Mesenchymal stem cell (in vitro differentiated cells and primary cell): ENCODE data around the gene PXDN.

Experiments used
- DNase-seq: peaks from one replicate; pipeline ENCODE4 v3.0.0-alpha.2; 2013
- H2AFZ ChIP-seq: one replicate; pipeline ENCODE4 v1.6.1; 2013; ENCODE audit warnings: low read depth, mild to moderate bottlenecking, control low read depth, inconsistent platforms, low read length, moderate library complexity
- H2AK5ac ChIP-seq: 2 replicates; pipeline ENCODE4 v1.6.1; 2013; ENCODE audit warnings: low read length, moderate library complexity, mild to moderate bottlenecking, inconsistent platforms; ENCODE audit not compliant: severe bottlenecking
- H2BK120ac ChIP-seq: one replicate; pipeline ENCODE4 v1.6.1; 2013; ENCODE audit warnings: low read depth, mild to moderate bottlenecking, inconsistent platforms, low read length, moderate library complexity
- H2BK12ac ChIP-seq, 2 experiments: one replicate each; pipeline ENCODE4 v1.6.1; 2013; ENCODE audit warnings: inconsistent platforms in 2 of 2, low read length in 2 of 2, mild to moderate bottlenecking in 2 of 2, moderate library complexity in 2 of 2, control low read depth in 1 of 2
- H2BK15ac ChIP-seq: one replicate; pipeline ENCODE4 v1.6.1; 2013; ENCODE audit warnings: mild to moderate bottlenecking, low read depth, inconsistent platforms; ENCODE audit not compliant: poor library complexity, severe bottlenecking
- H2BK5ac ChIP-seq: 2 replicates; pipeline ENCODE4 v1.6.1; 2013; ENCODE audit warnings: low read depth, mild to moderate bottlenecking, low read length, control low read depth, inconsistent platforms; ENCODE audit not compliant: poor library complexity, severe bottlenecking
- H3K14ac ChIP-seq, 2 experiments: one replicate each; pipeline ENCODE4 v1.6.1; 2013; ENCODE audit warnings: inconsistent platforms in 2 of 2, low read length in 2 of 2, control low read depth in 1 of 2, mild to moderate bottlenecking in 1 of 2, moderate library complexity in 1 of 2
- H3K18ac ChIP-seq, 2 experiments: one replicate each; pipeline ENCODE4 v1.6.1; 2013; ENCODE audit warnings: inconsistent platforms in 2 of 2, low read length in 2 of 2, control low read depth in 1 of 2, low read depth in 1 of 2, mild to moderate bottlenecking in 1 of 2
- H3K23ac ChIP-seq, 2 experiments: one replicate each; pipeline ENCODE4 v1.6.1; 2013; ENCODE audit warnings: inconsistent platforms in 2 of 2, low read length in 2 of 2, mild to moderate bottlenecking in 2 of 2, moderate library complexity in 2 of 2, control low read depth in 1 of 2
- H3K27ac ChIP-seq: 2 replicates; pipeline ENCODE4 v1.5.1; 2013; ENCODE audit warnings: mild to moderate bottlenecking, moderate library complexity, low read length, control low read depth, inconsistent platforms; ENCODE audit not compliant: poor library complexity, severe bottlenecking
- H3K27me3 ChIP-seq, 2 experiments: 2 replicates each; pipeline versions ENCODE4 v1.6.1 to v1.7.0; 2013; ENCODE audit warnings: low read length in 2 of 2, mild to moderate bottlenecking in 2 of 2, moderate library complexity in 2 of 2, control low read depth in 1 of 2, inconsistent platforms in 1 of 2; ENCODE audit not compliant: control insufficient read depth in 1 of 2, insufficient read depth in 1 of 2
- H3K36me3 ChIP-seq, 2 experiments: 2 replicates each; pipeline versions ENCODE4 v1.6.1 to v1.7.0; 2013; ENCODE audit warnings: low read length in 2 of 2, control low read depth in 1 of 2, inconsistent platforms in 1 of 2, low read depth in 1 of 2, mild to moderate bottlenecking in 1 of 2; ENCODE audit not compliant: insufficient read depth in 2 of 2, control insufficient read depth in 1 of 2
- H3K4ac ChIP-seq, 2 experiments: one replicate each; pipeline ENCODE4 v1.6.1; 2013; ENCODE audit warnings: inconsistent platforms in 2 of 2, low read length in 2 of 2, mild to moderate bottlenecking in 2 of 2, moderate library complexity in 2 of 2, control low read depth in 1 of 2, low read depth in 1 of 2
- H3K4me1 ChIP-seq: 2 replicates; pipeline ENCODE4 v1.6.1; 2013; ENCODE audit warnings: low read depth, low read length, control low read depth; ENCODE audit not compliant: control insufficient read depth, insufficient read depth
- H3K4me2 ChIP-seq: 2 replicates; pipeline ENCODE4 v1.6.1; 2013; ENCODE audit warnings: low read length, mild to moderate bottlenecking, inconsistent platforms; ENCODE audit not compliant: poor library complexity, severe bottlenecking
- H3K4me3 ChIP-seq, 2 experiments: 2 replicates each; pipeline versions ENCODE4 v1.5.1 to v1.7.0; 2013; ENCODE audit warnings: low read length in 2 of 2, mild to moderate bottlenecking in 2 of 2, control low read depth in 1 of 2, low read depth in 1 of 2; ENCODE audit not compliant: insufficient read depth in 1 of 2
- H3K79me1 ChIP-seq: replicated peaks from 2 replicates; pipeline ENCODE4 v1.6.1; 2013; ENCODE audit warnings: mild to moderate bottlenecking, control low read depth, low read length, inconsistent platforms; ENCODE audit not compliant: poor library complexity, severe bottlenecking
- H3K9ac ChIP-seq: 2 replicates; pipeline ENCODE4 v1.7.0; 2013; ENCODE audit warnings: mild to moderate bottlenecking, low read length, moderate library complexity
- H3K9me3 ChIP-seq: 2 replicates; pipeline ENCODE4 v1.7.0; 2013; ENCODE audit warnings: mild to moderate bottlenecking, low read length; ENCODE audit not compliant: control insufficient read depth
- H4K8ac ChIP-seq: one replicate; pipeline ENCODE4 v1.6.1; 2013; ENCODE audit warnings: inconsistent platforms, mild to moderate bottlenecking, low read length, moderate library complexity
- H4K91ac ChIP-seq: one replicate; pipeline ENCODE4 v1.6.1; 2013; ENCODE audit warnings: mild to moderate bottlenecking, low read length, inconsistent platforms
- WGBS: methylation state at CpG from one replicate; pipeline ENCODE4 v1.1.7; 2013; ENCODE audit warnings: mixed read lengths; 5-methylcytosine and 5-hydroxymethylcytosine counted together

PXDN gene

GRCh38 chr2:1642066-1642861 lies 102.1 kb downstream of the PXDN start:
- H3K9ac ChIP-seq, result no peak overlapping the region
- no peak overlapping the region for H2BK12ac ChIP-seq
- no peak overlapping the region for H3K14ac ChIP-seq
- no peak overlapping the region for H3K4me3 ChIP-seq
- no peak overlapping the region for H4K91ac ChIP-seq
- H3K27ac ChIP-seq, result peak overlapping the region; percentile 72
- H3K27me3 ChIP-seq, result no peaks in the 10 kb centered on the region
- H2BK5ac ChIP-seq, result no peak overlapping the region
- no peak overlapping the region for H3K4me2 ChIP-seq
- H2BK120ac ChIP-seq, result no peak overlapping the region
- H3K18ac ChIP-seq, result no peak overlapping the region
- no peak overlapping the region for H2BK15ac ChIP-seq
- H3K79me1 ChIP-seq, result peaks cover 23% of the 10 kb centered on the region
- peaks cover 60 to 71% of the 10 kb centered on the region in 2 experiments for H3K36me3 ChIP-seq
- H3K4ac ChIP-seq, result no peak overlapping the region
- WGBS, result 93% methylated on average over 14 of the region's 15 CpGs
- H2AK5ac ChIP-seq, result peak overlapping the region; percentile 91
- no peak overlapping the region for H4K8ac ChIP-seq
- DNase-seq, result no peak
- H3K23ac ChIP-seq, result no peak overlapping the region
- no peak overlapping the region for H2AFZ ChIP-seq
- peaks cover 34% of the 10 kb centered on the region for H3K4me1 ChIP-seq
- no peaks in the 10 kb centered on the region for H3K9me3 ChIP-seq

GRCh38 chr2:1641523-1641922 lies 102.8 kb downstream of the PXDN start:
- H3K23ac ChIP-seq, result no peak overlapping the region

GRCh38 chr2:1640301-1641135 lies 103.8 kb downstream of the PXDN start:
- H3K79me1 ChIP-seq, result peaks cover 29% of the 10 kb centered on the region
- H2BK120ac ChIP-seq, result no peak overlapping the region
- peak overlapping the region in 1 of 2 experiments; percentile 8 for H2BK12ac ChIP-seq
- no peak overlapping the region for H4K91ac ChIP-seq
- peaks cover 69 to 73% of the 10 kb centered on the region in 2 experiments for H3K36me3 ChIP-seq
- no peak overlapping the region for H3K14ac ChIP-seq
- no peak overlapping the region for H3K4me2 ChIP-seq
- no peaks in the 10 kb centered on the region for H3K9me3 ChIP-seq
- no peak overlapping the region for H3K23ac ChIP-seq
- H3K27ac ChIP-seq, result no peak overlapping the region
- peak overlapping the region in 1 of 2 experiments; percentile 13 for H3K18ac ChIP-seq
- WGBS, result 89% methylated on average over 17 of the region's 17 CpGs
- no peak overlapping the region for H2BK15ac ChIP-seq
- H4K8ac ChIP-seq, result no peak overlapping the region
- no peak overlapping the region for H3K4ac ChIP-seq
- peak overlapping the region; percentile 49 for H2AK5ac ChIP-seq
- H3K4me1 ChIP-seq, result peaks cover 33% of the 10 kb centered on the region
- DNase-seq, result no peak
- no peak overlapping the region for H3K9ac ChIP-seq
- H2AFZ ChIP-seq, result no peak overlapping the region
- no peaks in the 10 kb centered on the region for H3K27me3 ChIP-seq
- H3K4me3 ChIP-seq, result no peak overlapping the region
- H2BK5ac ChIP-seq, result no peak overlapping the region

More at GRCh38 chr2:1641523-1641922, 102.8 kb downstream of the PXDN start:
- H3K4me3 ChIP-seq, result no peak overlapping the region
- peaks cover 25% of the 10 kb centered on the region for H3K79me1 ChIP-seq
- H2BK120ac ChIP-seq, result no peak overlapping the region
- H3K27ac ChIP-seq, result no peak overlapping the region
- H2AFZ ChIP-seq, result no peak overlapping the region
- H2AK5ac ChIP-seq, result no peak overlapping the region
- WGBS, result 56% methylated on average over 3 of the region's 3 CpGs
- no peaks in the 10 kb centered on the region for H3K9me3 ChIP-seq
- no peaks in the 10 kb centered on the region for H3K27me3 ChIP-seq
- no peak overlapping the region for H2BK12ac ChIP-seq
- no peak overlapping the region for H2BK5ac ChIP-seq
- no peak overlapping the region for H3K4me2 ChIP-seq
- H3K4ac ChIP-seq, result no peak overlapping the region
- H3K18ac ChIP-seq, result no peak overlapping the region
- H4K91ac ChIP-seq, result no peak overlapping the region
- peaks cover 38% of the 10 kb centered on the region for H3K4me1 ChIP-seq
- peaks cover 64 to 73% of the 10 kb centered on the region in 2 experiments for H3K36me3 ChIP-seq
- no peak overlapping the region for H4K8ac ChIP-seq
- no peak for DNase-seq
- H3K14ac ChIP-seq, result no peak overlapping the region
- no peak overlapping the region for H3K9ac ChIP-seq
- H2BK15ac ChIP-seq, result no peak overlapping the region
